OCI-M2 (cell line): ENCODE measurements around the gene MICAL2.
A peak's percentile ranks its signal among the peaks of the same experiment; 100 is the strongest.

Experiments
- DNase-seq: peaks from one replicate; lab custom pipeline; 2025; ENCODE audit not compliant: unreplicated experiment; lab: John Stamatoyannopoulos, UW

Gene MICAL2, protein sequence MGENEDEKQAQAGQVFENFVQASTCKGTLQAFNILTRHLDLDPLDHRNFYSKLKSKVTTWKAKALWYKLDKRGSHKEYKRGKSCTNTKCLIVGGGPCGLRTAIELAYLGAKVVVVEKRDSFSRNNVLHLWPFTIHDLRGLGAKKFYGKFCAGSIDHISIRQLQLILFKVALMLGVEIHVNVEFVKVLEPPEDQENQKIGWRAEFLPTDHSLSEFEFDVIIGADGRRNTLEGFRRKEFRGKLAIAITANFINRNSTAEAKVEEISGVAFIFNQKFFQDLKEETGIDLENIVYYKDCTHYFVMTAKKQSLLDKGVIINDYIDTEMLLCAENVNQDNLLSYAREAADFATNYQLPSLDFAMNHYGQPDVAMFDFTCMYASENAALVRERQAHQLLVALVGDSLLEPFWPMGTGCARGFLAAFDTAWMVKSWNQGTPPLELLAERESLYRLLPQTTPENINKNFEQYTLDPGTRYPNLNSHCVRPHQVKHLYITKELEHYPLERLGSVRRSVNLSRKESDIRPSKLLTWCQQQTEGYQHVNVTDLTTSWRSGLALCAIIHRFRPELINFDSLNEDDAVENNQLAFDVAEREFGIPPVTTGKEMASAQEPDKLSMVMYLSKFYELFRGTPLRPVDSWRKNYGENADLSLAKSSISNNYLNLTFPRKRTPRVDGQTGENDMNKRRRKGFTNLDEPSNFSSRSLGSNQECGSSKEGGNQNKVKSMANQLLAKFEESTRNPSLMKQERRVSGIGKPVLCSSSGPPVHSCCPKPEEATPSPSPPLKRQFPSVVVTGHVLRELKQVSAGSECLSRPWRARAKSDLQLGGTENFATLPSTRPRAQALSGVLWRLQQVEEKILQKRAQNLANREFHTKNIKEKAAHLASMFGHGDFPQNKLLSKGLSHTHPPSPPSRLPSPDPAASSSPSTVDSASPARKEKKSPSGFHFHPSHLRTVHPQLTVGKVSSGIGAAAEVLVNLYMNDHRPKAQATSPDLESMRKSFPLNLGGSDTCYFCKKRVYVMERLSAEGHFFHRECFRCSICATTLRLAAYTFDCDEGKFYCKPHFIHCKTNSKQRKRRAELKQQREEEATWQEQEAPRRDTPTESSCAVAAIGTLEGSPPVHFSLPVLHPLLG

GRCh38 chr11:12110201-12110713 lies at the start of gene MICAL2:
MICAL2 (plus strand) TSS chr11:12110590; CDS start chr11:12162156, 51,566 bp downstream.
- DNase-seq, result peak; percentile 85

DNA sequence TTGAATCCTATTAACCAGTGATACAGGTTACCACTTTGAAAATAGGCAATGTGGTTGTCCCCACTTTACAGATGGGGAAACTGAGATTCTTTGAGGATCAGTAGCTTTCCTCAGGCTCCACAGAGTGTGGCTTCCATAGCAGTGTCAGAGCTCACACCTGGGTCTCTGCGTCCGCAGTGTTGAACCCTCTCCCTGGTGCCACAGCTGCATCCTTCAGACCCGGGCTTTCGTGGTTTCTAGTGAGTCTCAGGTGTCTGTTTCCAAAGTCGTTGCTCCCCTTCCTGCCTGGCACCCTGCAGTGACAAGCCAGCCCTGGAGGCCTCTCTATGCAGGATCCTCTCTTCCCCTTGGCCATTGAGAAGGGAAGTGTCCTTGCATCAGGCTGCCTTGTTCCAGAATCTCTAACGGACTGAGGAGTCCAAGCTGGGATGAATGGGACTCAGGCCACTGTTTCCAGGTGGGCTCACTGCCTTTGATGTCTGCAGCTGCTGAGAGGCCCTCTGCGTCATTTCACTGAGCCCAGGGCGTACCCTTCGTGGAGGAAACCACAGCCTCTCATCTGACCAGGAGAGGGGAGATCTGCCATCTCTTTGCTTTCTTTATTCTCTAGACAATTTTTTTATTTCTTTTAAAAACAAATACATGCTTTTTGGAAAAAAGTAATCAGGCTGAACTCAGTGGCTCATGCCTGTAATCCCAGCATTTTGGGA lies 48.4 kb upstream of the MICAL2 start:
- no peak for DNase-seq

DNA sequence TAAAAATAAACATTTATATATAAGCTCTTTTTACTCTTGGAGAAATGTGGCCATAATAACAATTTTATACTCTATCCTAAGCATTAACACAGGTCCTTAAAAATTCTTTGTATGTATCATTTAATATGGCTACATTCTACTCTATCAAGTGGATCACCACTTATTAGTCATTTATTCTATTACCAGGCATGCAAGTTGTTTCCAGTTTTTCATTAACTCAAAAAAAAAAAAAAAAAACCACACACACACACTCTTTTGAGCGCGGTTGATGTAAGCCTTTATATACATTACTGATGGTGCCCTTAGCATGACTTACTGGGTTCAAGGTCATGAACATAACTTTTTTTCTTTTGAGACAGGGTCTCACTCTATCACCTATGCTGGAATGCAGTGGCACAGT lies 47.1 kb upstream of the MICAL2 start:
- DNase-seq, result no peak

GRCh38 chr11:12064136-12064953 lies 46.0 kb upstream of the MICAL2 start:
- DNase-seq, result no peak

DNA sequence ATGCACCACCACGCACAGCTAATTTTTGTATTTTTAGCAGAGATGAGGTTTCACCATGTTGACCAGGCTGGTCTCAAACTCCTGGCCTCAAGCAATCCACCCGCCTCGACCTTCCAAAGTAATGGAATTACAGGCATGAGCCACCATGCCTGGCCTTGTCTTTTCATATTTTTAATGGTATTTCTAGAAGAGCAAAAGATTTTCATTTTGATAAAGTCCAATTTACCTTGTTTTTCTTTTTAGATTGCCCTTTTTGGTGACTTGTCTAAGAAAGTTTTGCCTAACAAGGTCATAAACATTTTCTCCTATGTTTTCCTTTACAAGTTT lies 45.5 kb upstream of the MICAL2 start:
- no peak for DNase-seq

DNA sequence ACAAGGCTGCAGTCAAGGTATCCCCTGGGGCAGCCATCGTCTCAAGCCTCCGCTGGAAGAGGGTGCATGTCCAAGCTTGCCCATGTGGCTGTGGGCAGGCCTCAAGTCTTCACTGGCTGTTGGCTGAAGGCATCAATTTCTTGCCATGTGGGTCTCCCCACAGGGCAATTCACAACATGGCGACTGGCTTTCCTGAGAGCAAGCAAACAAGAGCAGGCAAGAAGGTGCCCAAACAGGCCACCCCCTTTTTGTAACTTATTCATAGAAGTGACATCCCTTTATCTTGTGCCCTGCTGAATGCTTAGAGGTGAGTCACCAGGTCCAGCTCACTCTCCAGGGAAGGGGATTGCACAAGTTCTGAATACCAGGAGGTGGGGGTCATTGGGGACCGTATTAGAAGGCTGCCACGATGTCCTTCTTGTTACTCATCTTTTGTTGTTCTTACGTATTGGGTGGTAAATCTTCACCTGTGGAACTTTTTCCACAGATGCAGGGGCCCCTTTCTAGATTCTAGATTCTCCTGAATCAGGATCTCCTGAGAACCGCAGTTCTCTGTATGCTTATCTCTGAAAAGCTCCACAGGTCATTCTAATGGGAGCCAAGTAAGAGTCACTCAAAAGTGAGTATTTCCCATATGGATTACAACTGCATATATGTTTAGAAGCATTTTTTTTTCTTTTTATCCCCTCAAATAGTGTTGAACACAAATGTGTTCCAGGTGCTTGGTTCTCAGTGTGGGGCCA lies 44.2 kb upstream of the MICAL2 start:
- no peak for DNase-seq

GRCh38 chr11:12066799-12067508 lies 43.4 kb upstream of the MICAL2 start:
- no peak for DNase-seq

- DNase-seq, result no peak
Measured at GRCh38 chr11:12067796-12068357, 42.5 kb upstream of the MICAL2 start.

DNA sequence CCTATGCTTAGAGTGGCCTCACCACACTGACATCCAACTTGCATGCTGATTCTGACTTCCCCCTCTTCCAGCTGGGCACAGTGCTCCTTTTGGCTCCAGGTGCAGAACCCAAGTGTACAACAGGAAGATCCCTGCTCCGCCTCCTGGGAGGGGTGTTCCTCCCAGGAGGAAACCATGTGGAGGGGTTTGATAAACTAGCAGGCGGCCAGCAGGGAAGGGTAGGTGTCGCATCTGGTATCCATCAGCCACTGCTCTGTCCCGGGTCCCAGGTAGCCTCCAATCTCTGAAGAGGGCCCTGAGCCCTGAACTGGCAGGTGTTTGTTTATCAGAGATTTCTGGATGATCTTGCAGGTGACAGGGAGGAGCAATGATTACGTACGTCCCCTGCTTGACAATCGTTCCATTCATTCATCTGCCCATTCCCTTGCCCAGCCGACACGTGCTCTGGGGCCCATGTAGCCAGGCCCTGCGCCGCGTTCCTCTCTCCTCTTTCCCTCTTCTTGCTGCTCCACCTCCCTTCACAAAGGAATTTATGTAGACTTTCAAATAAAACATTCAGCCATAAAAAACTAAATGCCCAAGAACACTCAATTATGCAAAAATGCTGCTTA lies 41.2 kb upstream of the MICAL2 start:
- no peak for DNase-seq

GRCh38 chr11:12070446-12071267 lies 39.7 kb upstream of the MICAL2 start:
- DNase-seq, result no peak

GRCh38 chr11:12071574-12071973 lies 38.8 kb upstream of the MICAL2 start:
- DNase-seq, result no peak

- no peak for DNase-seq
Measured at GRCh38 chr11:12073436-12073835, 37.0 kb upstream of the MICAL2 start.

- no peak for DNase-seq
Measured at GRCh38 chr11:12073886-12074285, 36.5 kb upstream of the MICAL2 start.

DNA sequence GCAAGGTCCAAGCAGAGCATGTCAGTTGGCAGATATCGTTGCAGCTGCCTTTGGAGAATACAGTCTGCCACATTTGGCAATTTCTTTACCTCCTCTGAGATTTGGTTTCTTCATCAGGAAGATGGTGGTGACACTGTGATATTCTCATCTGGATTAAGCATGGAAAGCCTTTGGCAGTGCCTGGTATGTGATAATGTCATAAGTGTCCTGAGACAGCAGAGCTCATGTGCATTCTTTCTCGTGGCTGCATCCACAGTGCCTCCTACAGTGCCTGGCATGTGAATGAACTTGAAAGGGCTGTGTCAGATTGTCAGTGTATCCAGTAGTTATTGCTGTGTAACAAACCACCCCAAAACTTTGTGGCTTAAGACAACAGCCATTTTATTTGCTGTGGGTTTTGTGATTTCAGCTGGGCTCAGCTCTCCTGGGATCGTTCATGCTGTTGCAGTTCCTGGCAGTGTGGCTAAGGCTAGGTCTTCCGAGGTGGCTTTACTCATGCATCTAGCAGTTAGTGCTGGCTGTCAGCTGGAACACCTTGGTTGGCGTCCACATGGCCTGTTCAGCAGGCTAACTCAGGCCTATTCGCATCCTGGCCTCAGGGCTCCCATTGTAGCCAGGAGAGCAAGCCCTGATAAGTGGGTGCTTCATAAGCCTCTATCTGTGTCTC lies 35.7 kb upstream of the MICAL2 start:
- no peak for DNase-seq

DNA sequence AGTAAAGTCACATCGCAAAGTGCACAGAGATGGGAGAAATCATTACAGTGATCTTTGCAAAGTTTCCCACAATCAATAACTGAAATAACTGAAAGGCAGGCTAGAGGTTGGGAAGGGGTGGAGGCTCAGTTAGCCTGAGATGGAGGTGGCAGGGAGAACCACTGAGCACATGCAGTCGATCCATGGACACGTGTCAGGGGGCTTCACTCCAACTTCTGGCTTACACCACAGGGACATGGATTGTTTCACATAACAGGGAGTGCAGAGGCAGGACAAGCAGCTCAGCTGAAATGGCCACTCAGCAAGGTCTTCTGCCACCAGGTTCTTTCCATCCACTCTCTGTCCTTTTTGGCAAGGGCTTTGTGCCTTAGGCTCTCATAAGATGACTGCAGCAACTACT lies 35.1 kb upstream of the MICAL2 start:
- DNase-seq, result no peak
